ENCODE measurements around the gene CNPY4. TPM values are rescaled to one million over a fixed set of nuclear protein-coding genes. Genes with fewer than 3 reads are reported as not detected.
A peak's percentile ranks its signal among the peaks of the same experiment; 100 is the strongest.

CNPY4 gene
- total RNA-seq, 4 donors from 2014 or later = 3.3 to 53.6 (median 24.7) TPM; not detected in 1

GRCh38 chr7:100158229-100159098 lies 39.0 kb downstream of the CNPY4 start, which contains the start of gene TRAPPC14:
Gene TRAPPC14, minus strand, starts transcription at chr7:100158723. Its CDS starts 224 bp downstream, at chr7:100158499.
- peak in 1 of 2 donors; percentile 57 for TF ChIP-seq POLR2A (IDR thresholded peaks at IDR 0.05)
- TF ChIP-seq, protein P1, sequence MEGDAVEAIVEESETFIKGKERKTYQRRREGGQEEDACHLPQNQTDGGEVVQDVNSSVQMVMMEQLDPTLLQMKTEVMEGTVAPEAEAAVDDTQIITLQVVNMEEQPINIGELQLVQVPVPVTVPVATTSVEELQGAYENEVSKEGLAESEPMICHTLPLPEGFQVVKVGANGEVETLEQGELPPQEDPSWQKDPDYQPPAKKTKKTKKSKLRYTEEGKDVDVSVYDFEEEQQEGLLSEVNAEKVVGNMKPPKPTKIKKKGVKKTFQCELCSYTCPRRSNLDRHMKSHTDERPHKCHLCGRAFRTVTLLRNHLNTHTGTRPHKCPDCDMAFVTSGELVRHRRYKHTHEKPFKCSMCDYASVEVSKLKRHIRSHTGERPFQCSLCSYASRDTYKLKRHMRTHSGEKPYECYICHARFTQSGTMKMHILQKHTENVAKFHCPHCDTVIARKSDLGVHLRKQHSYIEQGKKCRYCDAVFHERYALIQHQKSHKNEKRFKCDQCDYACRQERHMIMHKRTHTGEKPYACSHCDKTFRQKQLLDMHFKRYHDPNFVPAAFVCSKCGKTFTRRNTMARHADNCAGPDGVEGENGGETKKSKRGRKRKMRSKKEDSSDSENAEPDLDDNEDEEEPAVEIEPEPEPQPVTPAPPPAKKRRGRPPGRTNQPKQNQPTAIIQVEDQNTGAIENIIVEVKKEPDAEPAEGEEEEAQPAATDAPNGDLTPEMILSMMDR (IDR thresholded peaks at IDR 0.05) = peak in 1 of 4 experiments; percentile 11
- peaks cover 0 to 8% of the 10 kb centered on the region in 2 donors for H3K4me1 ChIP-seq
- DNase-seq = peak; percentile 95 to 97
- H3K4me3 ChIP-seq = peak within 1 kb of the TSS; percentile 46 to 82
- no peaks in the 10 kb centered on the region for H3K27me3 ChIP-seq
- H3K27ac ChIP-seq = peak within 1 kb of the TSS; percentile 76 to 88
- no peaks in the 10 kb centered on the region for H3K9me3 ChIP-seq
- no peaks in the 10 kb centered on the region for H3K36me3 ChIP-seq
- intact Hi-C loops (cut with DNase I; ENCODE audit: low total_unique reads) = no loop called here

GRCh38 chr7:100159099-100159623 lies 39.7 kb downstream of the CNPY4 start:
- TF ChIP-seq, protein P1 (IDR thresholded peaks at IDR 0.05) = no peak
- TF ChIP-seq POLR2A (IDR thresholded peaks at IDR 0.05) = no peak
- Histone ChIP-seq H3K9me3 (no peaks in the 10 kb centered on the region), H3K4me3 (peak overlapping the region; percentile 46 to 82), H3K27ac (peak overlapping the region; percentile 76 to 88), H3K36me3 (no peaks in the 10 kb centered on the region), H3K27me3 (no peaks in the 10 kb centered on the region), H3K4me1 (peaks cover 0 to 8% of the 10 kb centered on the region in 2 donors)
- DNase-seq = no peak
- intact Hi-C loops (cut with DNase I; ENCODE audit: low total_unique reads) = no loop called here

- intact Hi-C loops (cut with DNase I; ENCODE audit: low total_unique reads) = no loop called here
- no peak for DNase-seq
- TF ChIP-seq, protein P1 (IDR thresholded peaks at IDR 0.05) = no peak
- no peak for TF ChIP-seq POLR2A (IDR thresholded peaks at IDR 0.05)
- Histone ChIP-seq H3K9me3 (no peaks in the 10 kb centered on the region), H3K27me3 (no peaks in the 10 kb centered on the region), H3K36me3 (no peaks in the 10 kb centered on the region), H3K4me3 (no peak overlapping the region), H3K27ac (no peak overlapping the region), H3K4me1 (peaks cover 0 to 8% of the 10 kb centered on the region in 2 donors)
These were observed 40.6 kb downstream of the CNPY4 start for GRCh38 chr7:100160067-100160466.

GRCh38 chr7:100163006-100163531 lies 43.6 kb downstream of the CNPY4 start:
- Histone ChIP-seq H3K36me3 (no peaks in the 10 kb centered on the region), H3K27me3 (no peaks in the 10 kb centered on the region), H3K4me1 (no peaks in the 10 kb centered on the region), H3K9me3 (no peaks in the 10 kb centered on the region), H3K4me3 (no peak overlapping the region), H3K27ac (no peak overlapping the region)
- no peak for TF ChIP-seq POLR2A (IDR thresholded peaks at IDR 0.05)
- TF ChIP-seq, protein P1 (IDR thresholded peaks at IDR 0.05) = no peak
- DNase-seq = no peak
- intact Hi-C loops (cut with DNase I; ENCODE audit: low total_unique reads) = no loop called here

DNA sequence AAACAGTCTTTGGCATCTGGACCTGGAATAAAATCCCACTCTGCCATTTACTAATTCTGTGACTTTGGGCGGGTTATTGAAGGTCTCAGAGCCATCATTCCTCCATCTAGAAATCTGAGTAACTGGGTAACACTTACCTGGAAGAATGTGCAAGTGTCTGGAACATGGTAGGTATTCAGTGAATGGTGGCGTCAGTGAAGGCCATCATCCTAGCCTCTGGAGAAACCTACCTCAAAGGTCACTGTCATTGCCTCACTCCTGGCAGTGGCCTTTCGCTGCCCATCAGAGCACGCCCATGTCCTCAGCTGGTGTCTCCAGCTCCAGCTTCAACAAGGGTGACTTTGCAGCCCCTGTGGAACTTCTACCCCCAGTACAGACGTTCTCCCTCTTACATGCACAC lies 44.4 kb downstream of the CNPY4 start:
- Histone ChIP-seq H3K36me3 (no peaks in the 10 kb centered on the region), H3K9me3 (no peaks in the 10 kb centered on the region), H3K4me3 (no peak overlapping the region), H3K27me3 (no peaks in the 10 kb centered on the region), H3K27ac (no peak overlapping the region), H3K4me1 (no peaks in the 10 kb centered on the region)
- intact Hi-C loops (cut with DNase I; ENCODE audit: low total_unique reads) = no loop called here
- TF ChIP-seq, protein P1 (IDR thresholded peaks at IDR 0.05) = no peak
- TF ChIP-seq POLR2A (IDR thresholded peaks at IDR 0.05) = no peak
- no peak for DNase-seq

Measured in uterus (tissue), 4 donors.